Neural cell (in vitro differentiated cells): ENCODE measurements around the gene FGF2. TPM values are rescaled to one million over a fixed set of nuclear protein-coding genes. Genes with fewer than 3 reads are reported as not detected.

Source experiments
- H2AFZ ChIP-seq: fragments of 200-600, 300-800 bp; sonication (generic), shearing (Covaris generic); 2 replicates; pipeline ENCODE4 v1.6.0; 2014; ENCODE audit warnings: low read depth, mild to moderate bottlenecking, antibody characterized with exemption, low read length, moderate library complexity
- H3F3A ChIP-seq: fragments of 200-600 bp; shearing (Covaris generic); 2 replicates; pipeline ENCODE4 v1.6.1; 2016; ENCODE audit warnings: mild to moderate bottlenecking, moderate library complexity, mixed read lengths, antibody characterized with exemption, low read length; ENCODE audit not compliant: insufficient read depth, poor library complexity, severe bottlenecking
- H3K27ac ChIP-seq: fragments of 200-600, 300-800 bp; sonication (generic), shearing (Covaris generic); 2 replicates; pipeline ENCODE4 v1.5.1; 2014; ENCODE audit warnings: mild to moderate bottlenecking, low read length, moderate library complexity
- H3K27me3 ChIP-seq: fragments of 300-800, 200-600 bp; sonication (generic), shearing (Covaris generic); 2 replicates; pipeline ENCODE4 v1.6.0; 2014; ENCODE audit warnings: mild to moderate bottlenecking, low read depth, low read length, moderate library complexity; ENCODE audit not compliant: insufficient read depth
- H3K36me3 ChIP-seq: fragments of 300-800, 200-600 bp; sonication (generic), shearing (Covaris generic); 2 replicates; pipeline ENCODE4 v1.5.1; 2014; ENCODE audit warnings: mild to moderate bottlenecking, antibody characterized with exemption, low read length, moderate library complexity; ENCODE audit not compliant: insufficient read depth
- H3K4me2 ChIP-seq: fragments of 300-800, 200-600 bp; sonication (generic), shearing (Covaris generic); 2 replicates; pipeline ENCODE4 v1.6.0; 2014; ENCODE audit warnings: mild to moderate bottlenecking, low read length
- H3K4me3 ChIP-seq: fragments of 300-800, 200-600 bp; sonication (generic), shearing (Covaris generic); 2 replicates; pipeline ENCODE4 v1.5.1; 2014; ENCODE audit warnings: mild to moderate bottlenecking, low read length, moderate library complexity
- H3K79me2 ChIP-seq: fragments of 200-600 bp; shearing (Covaris generic); replicated peaks from 2 replicates; pipeline ENCODE4 v1.6.0; 2014; ENCODE audit warnings: mild to moderate bottlenecking, low read length, moderate library complexity; ENCODE audit not compliant: insufficient read depth
- H3K9ac ChIP-seq: fragments of 300-800, 200-600 bp; sonication (generic), shearing (Covaris generic); 2 replicates; pipeline ENCODE4 v1.6.1; 2016; ENCODE audit warnings: mild to moderate bottlenecking, low read length, mixed read lengths
- H3K9me2 ChIP-seq: fragments of 200-600 bp; shearing (Covaris generic); 2 replicates; pipeline ENCODE4 v1.6.1; 2016; ENCODE audit warnings: mild to moderate bottlenecking, low read length, mixed read lengths; ENCODE audit not compliant: insufficient read depth
- H3K9me3 ChIP-seq: fragments of 200-600, 300-800 bp; sonication (generic), shearing (Covaris generic); 2 replicates; pipeline ENCODE4 v1.6.1; 2016; ENCODE audit warnings: mild to moderate bottlenecking, mixed run types, low read length, moderate library complexity, mixed read lengths
- H4K20me1 ChIP-seq: fragments of 200-600 bp; shearing (Covaris generic); 2 replicates; pipeline ENCODE4 v1.6.1; 2016; ENCODE audit warnings: mild to moderate bottlenecking, mixed run types; ENCODE audit not compliant: insufficient read depth
- EP300 ChIP-seq: fragments of 450-650 bp; conservative IDR thresholded peaks from 2 replicates; pipeline ENCODE4 v1.6.1; 2014; ENCODE audit warnings: antibody characterized with exemption, mild to moderate bottlenecking, moderate library complexity; ENCODE audit not compliant: poor library complexity, severe bottlenecking
- EZH2 ChIP-seq: fragments of 200-600, 300-800 bp; shearing (Covaris generic), sonication (generic); IDR thresholded peaks from 2 replicates; pipeline ENCODE4 v1.6.1; 2014; ENCODE audit warnings: antibody characterized with exemption, low read length, borderline replicate concordance, mild to moderate bottlenecking; ENCODE audit not compliant: insufficient read depth, poor library complexity, severe bottlenecking
- MXI1 ChIP-seq: fragments of 450-650 bp; conservative IDR thresholded peaks from 2 replicates; pipeline ENCODE4 v1.6.1; 2014; ENCODE audit warnings: antibody characterized with exemption, mild to moderate bottlenecking; ENCODE audit not compliant: poor library complexity, severe bottlenecking
- POLR2AphosphoS5 ChIP-seq: IDR thresholded peaks from 2 replicates; pipeline ENCODE4 v1.6.1; 2012
- RAD21 ChIP-seq: fragments of 450-650 bp; conservative IDR thresholded peaks from 2 replicates; pipeline ENCODE4 v1.6.1; 2014; ENCODE audit warnings: antibody characterized with exemption, mild to moderate bottlenecking, moderate library complexity
- SMC3 ChIP-seq: fragments of 450-650 bp; conservative IDR thresholded peaks from 2 replicates; pipeline ENCODE4 v1.6.1; 2014; ENCODE audit warnings: antibody characterized with exemption, mild to moderate bottlenecking, moderate library complexity; ENCODE audit not compliant: poor library complexity
- TAF1 ChIP-seq: IDR thresholded peaks from 2 replicates; pipeline ENCODE4 v1.6.1; 2012; ENCODE audit warnings: low read depth
- polyA plus RNA-seq: library from polyadenylated mRNA; depleted of rRNA; stranded (reverse); fragments of >200 nt; gene quantifications from 2 replicates; pipeline ENCODE4 v1.2.3, GENCODE V29; 2014
- TF ChIP-seq, protein P1 (sequence below): IDR thresholded peaks from 2 replicates; pipeline ENCODE4 v1.6.1; 2012; ENCODE audit warnings: borderline replicate concordance
- TF ChIP-seq, protein P2 (sequence below): fragments of 450-650 bp; IDR thresholded peaks from 2 replicates; pipeline ENCODE4 v1.5.1; 2014; ENCODE audit warnings: antibody characterized with exemption, mild to moderate bottlenecking, moderate library complexity; ENCODE audit not compliant: poor library complexity, severe bottlenecking

Gene FGF2
- polyA plus RNA-seq, 1 donor from 2014 or later: 5.8 TPM

DNA sequence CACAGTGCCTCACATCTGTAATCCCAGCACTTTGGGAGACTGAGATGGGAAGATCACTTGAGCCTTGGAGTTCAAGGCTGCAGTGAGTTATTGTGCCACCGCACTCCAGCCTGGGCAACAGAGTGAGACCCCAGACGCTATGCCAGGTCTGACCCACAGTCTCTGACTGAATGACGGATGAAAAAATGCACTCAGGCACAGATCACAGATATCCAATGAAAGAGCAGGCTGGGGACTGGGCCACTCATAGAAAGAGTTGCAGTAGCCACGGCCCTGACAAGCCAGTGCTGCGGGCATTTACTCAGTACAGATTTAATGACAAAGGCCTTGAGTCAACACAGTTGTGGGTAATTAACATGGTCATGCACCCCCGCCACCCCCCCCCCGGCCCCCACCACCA lies 73.1 kb downstream of the FGF2 start:
- no peak overlapping the region for H2AFZ ChIP-seq
- TF ChIP-seq, protein P1, sequence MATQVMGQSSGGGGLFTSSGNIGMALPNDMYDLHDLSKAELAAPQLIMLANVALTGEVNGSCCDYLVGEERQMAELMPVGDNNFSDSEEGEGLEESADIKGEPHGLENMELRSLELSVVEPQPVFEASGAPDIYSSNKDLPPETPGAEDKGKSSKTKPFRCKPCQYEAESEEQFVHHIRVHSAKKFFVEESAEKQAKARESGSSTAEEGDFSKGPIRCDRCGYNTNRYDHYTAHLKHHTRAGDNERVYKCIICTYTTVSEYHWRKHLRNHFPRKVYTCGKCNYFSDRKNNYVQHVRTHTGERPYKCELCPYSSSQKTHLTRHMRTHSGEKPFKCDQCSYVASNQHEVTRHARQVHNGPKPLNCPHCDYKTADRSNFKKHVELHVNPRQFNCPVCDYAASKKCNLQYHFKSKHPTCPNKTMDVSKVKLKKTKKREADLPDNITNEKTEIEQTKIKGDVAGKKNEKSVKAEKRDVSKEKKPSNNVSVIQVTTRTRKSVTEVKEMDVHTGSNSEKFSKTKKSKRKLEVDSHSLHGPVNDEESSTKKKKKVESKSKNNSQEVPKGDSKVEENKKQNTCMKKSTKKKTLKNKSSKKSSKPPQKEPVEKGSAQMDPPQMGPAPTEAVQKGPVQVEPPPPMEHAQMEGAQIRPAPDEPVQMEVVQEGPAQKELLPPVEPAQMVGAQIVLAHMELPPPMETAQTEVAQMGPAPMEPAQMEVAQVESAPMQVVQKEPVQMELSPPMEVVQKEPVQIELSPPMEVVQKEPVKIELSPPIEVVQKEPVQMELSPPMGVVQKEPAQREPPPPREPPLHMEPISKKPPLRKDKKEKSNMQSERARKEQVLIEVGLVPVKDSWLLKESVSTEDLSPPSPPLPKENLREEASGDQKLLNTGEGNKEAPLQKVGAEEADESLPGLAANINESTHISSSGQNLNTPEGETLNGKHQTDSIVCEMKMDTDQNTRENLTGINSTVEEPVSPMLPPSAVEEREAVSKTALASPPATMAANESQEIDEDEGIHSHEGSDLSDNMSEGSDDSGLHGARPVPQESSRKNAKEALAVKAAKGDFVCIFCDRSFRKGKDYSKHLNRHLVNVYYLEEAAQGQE: no peak
- TF ChIP-seq, protein P2, sequence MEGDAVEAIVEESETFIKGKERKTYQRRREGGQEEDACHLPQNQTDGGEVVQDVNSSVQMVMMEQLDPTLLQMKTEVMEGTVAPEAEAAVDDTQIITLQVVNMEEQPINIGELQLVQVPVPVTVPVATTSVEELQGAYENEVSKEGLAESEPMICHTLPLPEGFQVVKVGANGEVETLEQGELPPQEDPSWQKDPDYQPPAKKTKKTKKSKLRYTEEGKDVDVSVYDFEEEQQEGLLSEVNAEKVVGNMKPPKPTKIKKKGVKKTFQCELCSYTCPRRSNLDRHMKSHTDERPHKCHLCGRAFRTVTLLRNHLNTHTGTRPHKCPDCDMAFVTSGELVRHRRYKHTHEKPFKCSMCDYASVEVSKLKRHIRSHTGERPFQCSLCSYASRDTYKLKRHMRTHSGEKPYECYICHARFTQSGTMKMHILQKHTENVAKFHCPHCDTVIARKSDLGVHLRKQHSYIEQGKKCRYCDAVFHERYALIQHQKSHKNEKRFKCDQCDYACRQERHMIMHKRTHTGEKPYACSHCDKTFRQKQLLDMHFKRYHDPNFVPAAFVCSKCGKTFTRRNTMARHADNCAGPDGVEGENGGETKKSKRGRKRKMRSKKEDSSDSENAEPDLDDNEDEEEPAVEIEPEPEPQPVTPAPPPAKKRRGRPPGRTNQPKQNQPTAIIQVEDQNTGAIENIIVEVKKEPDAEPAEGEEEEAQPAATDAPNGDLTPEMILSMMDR: no peak
- no peak for TF ChIP-seq RAD21
- H3K27ac ChIP-seq: no peak overlapping the region
- no peak overlapping the region for H3K4me2 ChIP-seq
- no peaks in the 10 kb centered on the region for H4K20me1 ChIP-seq
- H3K36me3 ChIP-seq: no peaks in the 10 kb centered on the region
- no peaks in the 10 kb centered on the region for H3F3A ChIP-seq
- H3K27me3 ChIP-seq: no peaks in the 10 kb centered on the region
- no peaks in the 10 kb centered on the region for H3K9me3 ChIP-seq
- peaks cover 2% of the 10 kb centered on the region for H3K9me2 ChIP-seq
- H3K79me2 ChIP-seq: no peaks in the 10 kb centered on the region
- no peak overlapping the region for H3K4me3 ChIP-seq
- no peak overlapping the region for H3K9ac ChIP-seq

DNA sequence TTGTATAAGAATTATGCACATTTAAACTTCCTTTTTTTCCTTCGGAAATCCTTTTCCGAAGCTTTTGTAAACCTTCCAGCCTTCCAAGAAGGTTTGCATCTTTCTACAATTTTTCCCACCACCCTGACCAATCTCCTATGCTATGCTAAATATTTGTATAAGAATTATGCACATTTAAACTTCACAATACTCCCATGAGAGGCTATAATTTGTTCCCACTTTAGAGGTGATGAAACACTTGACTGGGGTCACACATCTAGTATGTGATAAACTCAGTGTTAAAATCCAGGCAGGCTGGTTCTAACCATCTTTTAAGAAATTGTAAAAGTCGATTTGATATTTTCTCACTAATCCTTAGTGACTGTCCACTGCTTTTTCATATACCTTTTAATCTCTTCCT lies 73.7 kb downstream of the FGF2 start:
- TF ChIP-seq RAD21 (no peak), TAF1 (no peak), EZH2 (no peak), SMC3 (no peak), EP300 (no peak), POLR2AphosphoS5 (no peak), MXI1 (no peak)
- TF ChIP-seq, protein P2: no peak
- TF ChIP-seq, protein P1: no peak
- Histone ChIP-seq H3K79me2 (no peaks in the 10 kb centered on the region), H3K27ac (no peak overlapping the region), H2AFZ (no peak overlapping the region), H3K9ac (no peak overlapping the region), H3F3A (no peaks in the 10 kb centered on the region), H4K20me1 (no peaks in the 10 kb centered on the region), H3K27me3 (no peaks in the 10 kb centered on the region), H3K4me3 (no peak overlapping the region), H3K36me3 (no peaks in the 10 kb centered on the region), H3K9me2 (peaks cover 2% of the 10 kb centered on the region), H3K9me3 (no peaks in the 10 kb centered on the region), H3K4me2 (no peak overlapping the region)
